Right lobe of liver (tissue), 6 donors: ENCODE measurements around the gene SCAF8. TPM values are rescaled to one million over a fixed set of nuclear protein-coding genes. Genes with fewer than 3 reads are reported as not detected.

Experiments used
- ATAC-seq, 4 donors: fragments of 200-7000 bp; cut with Tn5 transposase; one replicate each; pipeline ENCODE4 v1.9.1; 2020; ENCODE audit warnings: mild to moderate bottlenecking in 4 of 4, moderate library complexity in 4 of 4
- DNase-seq, 3 donors: peaks; one replicate each; pipeline ENCODE4 v3.0.0-alpha.2; 2020
- H3K27ac ChIP-seq, 3 donors: fragments of 200-600 bp; one replicate each; pipeline ENCODE4 v1.8.0; 2022
- H3K27me3 ChIP-seq, 2 donors: fragments of 200-600 bp; one replicate each; pipeline ENCODE4 v1.8.0; 2022
- H3K36me3 ChIP-seq, 4 donors: fragments of 200-600 bp; sonication (generic) in 1 of 4; one replicate each; pipeline versions ENCODE4 v1.5.1 to v1.8.0; 2017 to 2022; ENCODE audit warnings: control low read depth in 1 of 4
- H3K4me1 ChIP-seq, 4 donors: fragments of 200-600 bp; sonication (generic) in 1 of 4; one replicate each; pipeline versions ENCODE4 v1.5.1 to v1.8.0; 2017 to 2022; ENCODE audit warnings: control low read depth in 1 of 4
- H3K4me3 ChIP-seq, 3 donors: fragments of 200-600 bp; one replicate each; pipeline ENCODE4 v1.8.0; 2022
- H3K9me3 ChIP-seq, 4 donors: fragments of 200-600 bp; sonication (generic) in 1 of 4; one replicate each; pipeline versions ENCODE4 v1.5.1 to v1.8.0; 2017 to 2022; ENCODE audit warnings: control low read depth in 1 of 4
- CTCF ChIP-seq, 4 donors: fragments of 200-600 bp in 3 of 4; fragments of 450-650 bp in 1 of 4; IDR thresholded peaks; one replicate each; pipeline versions ENCODE4 v1.5.1 to v1.8.0; 2016 to 2022; ENCODE audit warnings: antibody characterized with exemption in 4 of 4, mild to moderate bottlenecking in 2 of 4
- POLR2A ChIP-seq: fragments of 450-650 bp; IDR thresholded peaks from one replicate; pipeline ENCODE4 v1.6.1; 2017; ENCODE audit warnings: antibody characterized with exemption, mild to moderate bottlenecking
- WGBS: methylation state at CpG from one replicate; pipeline ENCODE4 v1.1.6; 2018; ENCODE audit warnings: low coverage, low lambda C conversion rate; ENCODE audit not compliant: insufficient coverage; ENCODE audit errors: missing lambda C conversion rate; 5-methylcytosine and 5-hydroxymethylcytosine counted together
- intact Hi-C, 2 donors: fragments of 100-400 bp; cut with DNase I; formaldehyde crosslinking; loops; one replicate each; pipeline versions ENCODE4 v1.11.2 to v1.14.1; 2022
- microRNA counts: library from miRNA; unstranded; fragments of <30 nt; microRNA quantifications from one replicate; lab custom pipeline; 2016
- microRNA-seq, 2 donors: library from miRNA; unstranded; fragments of <30 nt; microRNA quantifications; one replicate each; pipeline ENCODE4, GENCODE V29; 2019 to 2020
- small RNA-seq, 2 experiments: library from RNA; depleted of rRNA; stranded (forward); fragments of <200 nt; gene quantifications; one replicate each; pipeline ENCODE3, GENCODE V24; 2016
- total RNA-seq, 6 experiments: library from RNA; depleted of rRNA in 2 of 6; stranded (reverse); fragments of >200 nt in 2 of 6; fragmentation: NEBNext Ultra II Directional in 3 of 6; extraction: Animal tissue kit (Norgen Biotek cat#: 25700) in 3 of 6; gene quantifications; one replicate each; pipeline versions ENCODE4 v1.1.0 to v1.2.4, GENCODE V29; 2016 to 2023
- donor health status: DM: no; HTN: yes; CAD: no.
- donor health status: DM: no; HTN: no; CAD: no.
- donor health status: DM: no; HTN: no; CAD: no.
- donor health status: DM: no; HTN: yes; CAD: no.
- donor health status: DM: no; HTN: yes; CAD: no.

Gene SCAF8
- total RNA-seq, 6 experiments from 2014 or later = 12.7 to 17.2 (median 14.3) TPM

DNA sequence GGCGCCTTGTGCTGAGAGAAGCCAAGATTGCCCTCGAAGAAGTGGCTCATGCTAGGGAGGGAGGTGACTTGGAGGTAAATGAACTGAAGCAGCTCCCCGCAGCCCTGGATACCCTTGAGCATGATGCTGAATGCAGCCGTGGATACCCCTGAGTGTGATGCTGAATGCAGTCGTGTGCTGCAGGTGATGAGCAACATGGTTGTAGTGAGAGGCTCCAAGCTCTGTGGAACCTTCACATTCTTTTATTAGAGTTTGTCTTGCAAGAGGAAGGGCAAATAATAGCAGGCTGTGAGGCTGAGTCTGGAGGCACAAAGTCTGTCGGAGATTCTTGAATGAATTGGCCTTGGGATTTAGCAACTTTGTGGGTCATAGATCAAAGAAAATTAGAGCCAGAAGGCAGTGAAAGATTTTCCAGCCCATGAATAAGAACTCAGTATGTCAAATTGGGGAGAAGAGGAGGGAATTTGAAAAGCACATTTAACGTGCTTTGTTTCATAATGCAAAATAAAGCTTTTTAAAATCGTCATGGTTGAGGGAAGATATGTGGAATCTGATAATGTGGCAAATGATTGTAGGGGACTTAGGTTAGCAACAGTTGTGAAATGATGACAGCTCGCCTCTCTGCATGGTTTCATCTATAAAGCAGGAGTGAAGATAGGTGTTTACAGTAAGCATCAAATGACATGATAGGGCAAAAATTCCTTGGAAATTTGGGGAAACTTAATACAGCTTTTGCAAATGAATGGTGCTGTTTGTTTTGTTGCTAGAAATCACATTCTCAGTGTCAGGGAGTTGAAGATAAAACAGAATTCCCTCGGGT lies 141.8 kb downstream of the SCAF8 start:
- intact Hi-C loops = no loop called here
- Histone ChIP-seq H3K27me3 (no peaks in the 10 kb centered on the region), H3K27ac (no peak overlapping the region), H3K4me1 (peaks cover 0 to 8% (median 0%) of the 10 kb centered on the region in 4 donors), H3K36me3 (no peaks in the 10 kb centered on the region), H3K4me3 (no peak overlapping the region), H3K9me3 (no peaks in the 10 kb centered on the region)
- no peak for ATAC-seq
- no peak for TF ChIP-seq CTCF (IDR thresholded peaks at IDR 0.05)
- TF ChIP-seq POLR2A = no peak
- no peak for DNase-seq
- WGBS = 68% methylated on average over 8 of the region's 10 CpGs

GRCh38 chr6:154876486-154877280 lies 143.5 kb downstream of the SCAF8 start:
- WGBS = 75% methylated on average over 3 of the region's 3 CpGs
- intact Hi-C loops = no loop called here
- Histone ChIP-seq H3K36me3 (no peaks in the 10 kb centered on the region), H3K9me3 (no peaks in the 10 kb centered on the region), H3K27me3 (no peaks in the 10 kb centered on the region), H3K4me1 (peaks cover 0 to 8% (median 0%) of the 10 kb centered on the region in 4 donors), H3K27ac (no peak overlapping the region), H3K4me3 (no peak overlapping the region)
- ATAC-seq = peak; percentile 67 to 84 (median 72)
- TF ChIP-seq CTCF (IDR thresholded peaks at IDR 0.05) (no peak), POLR2A (no peak)
- no peak for DNase-seq

DNA sequence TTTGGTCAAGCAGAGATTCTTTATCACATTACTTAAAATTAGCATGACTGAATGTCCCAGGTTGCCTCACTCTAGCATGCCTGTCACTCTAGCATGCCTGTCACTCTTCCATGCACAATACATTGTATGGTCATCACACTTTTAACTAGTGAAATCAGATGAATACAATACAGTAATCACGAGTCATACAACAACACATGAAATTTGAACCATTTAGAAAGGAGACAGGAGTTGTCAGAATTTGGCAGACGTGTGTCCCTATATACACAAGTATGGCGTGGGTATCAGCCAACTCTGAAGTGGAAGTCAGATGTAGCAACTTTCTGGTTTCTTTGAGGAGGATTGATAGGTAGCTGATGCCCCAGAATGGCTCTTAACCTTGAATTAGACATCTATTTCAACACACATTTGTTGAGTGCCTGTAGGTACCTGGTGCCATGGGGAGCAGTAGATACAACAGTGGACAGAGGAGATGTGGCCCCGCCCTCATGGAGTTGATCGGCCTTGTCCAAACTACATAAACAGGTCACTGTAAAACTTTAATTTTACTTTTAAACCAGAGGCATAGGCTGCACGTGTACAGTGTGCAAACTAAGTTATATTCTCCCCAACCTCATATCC lies 145.8 kb downstream of the SCAF8 start:
- ATAC-seq (no peak), DNase-seq (no peak)
- intact Hi-C loops = no loop called here
- Histone ChIP-seq H3K4me1 (peaks cover 0 to 8% (median 0%) of the 10 kb centered on the region in 4 donors), H3K9me3 (no peaks in the 10 kb centered on the region), H3K27me3 (no peaks in the 10 kb centered on the region), H3K27ac (no peak overlapping the region), H3K36me3 (no peaks in the 10 kb centered on the region), H3K4me3 (no peak overlapping the region)
- WGBS = 91% methylated on average over 6 of the region's 6 CpGs
- TF ChIP-seq CTCF (IDR thresholded peaks at IDR 0.05) (no peak), POLR2A (no peak)

DNA sequence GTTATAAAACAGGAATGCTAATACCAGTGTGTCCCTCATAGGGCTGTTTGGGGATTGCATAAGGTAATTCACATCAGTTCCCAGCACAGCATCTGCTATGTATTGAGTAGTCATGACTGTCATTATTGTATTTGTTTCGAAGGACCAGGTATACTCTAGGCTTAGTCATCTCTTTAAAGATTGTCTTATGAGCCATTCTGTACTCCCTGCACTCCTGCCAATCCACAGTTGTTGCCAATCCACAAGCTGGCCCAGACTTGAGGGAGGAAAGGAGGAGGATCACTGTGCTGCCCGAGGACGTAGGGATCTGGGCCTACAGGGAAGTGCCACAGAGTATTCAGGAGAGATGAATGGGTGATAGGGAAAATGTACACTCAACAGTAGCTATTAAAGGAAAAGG lies 148.9 kb downstream of the SCAF8 start:
- no peaks in the 10 kb centered on the region for H3K4me1 ChIP-seq
- ATAC-seq (no peak), DNase-seq (no peak)
- H3K27me3 ChIP-seq = no peaks in the 10 kb centered on the region
- H3K4me3 ChIP-seq = no peak overlapping the region
- no peaks in the 10 kb centered on the region for H3K9me3 ChIP-seq
- no peak for TF ChIP-seq POLR2A
- no peak for TF ChIP-seq CTCF (IDR thresholded peaks at IDR 0.05)
- no peak overlapping the region for H3K27ac ChIP-seq
- intact Hi-C loops = no loop called here
- no peaks in the 10 kb centered on the region for H3K36me3 ChIP-seq
- WGBS = 79% methylated on average over 3 of the region's 3 CpGs

MicroRNAs encoded within 50 kb of the gene (microRNA counts, 767-probe panel; counts per million panel counts)
- 237 counts per million for microRNA hsa-miR-1273c (lab: Ali Mortazavi, UCI)

Small RNA genes within 50 kb of the gene (microRNA-seq; reads per million reads assigned to microRNA genes)
- gene MIR1273C = 0 reads per million in 2 donors

Small RNA genes within 50 kb of the gene (small RNA-seq; reads per million reads assigned to genes)
- gene MIR1273C (0 reads per million in 2 experiments), gene RNU6-824P (0 reads per million in 2 experiments)

Other genes with a start within 250 kb of the SCAF8 start
- gene CNKSR3, start 222.7 kb upstream of the SCAF8 start, total RNA-seq = 10 to 100 TPM; 19.8 to 43.4 (median 26.9) TPM